ENCODE results near the gene SRSF8.
A peak's percentile ranks its signal among the peaks of the same experiment; 100 is the strongest.

Gene SRSF8

DNA sequence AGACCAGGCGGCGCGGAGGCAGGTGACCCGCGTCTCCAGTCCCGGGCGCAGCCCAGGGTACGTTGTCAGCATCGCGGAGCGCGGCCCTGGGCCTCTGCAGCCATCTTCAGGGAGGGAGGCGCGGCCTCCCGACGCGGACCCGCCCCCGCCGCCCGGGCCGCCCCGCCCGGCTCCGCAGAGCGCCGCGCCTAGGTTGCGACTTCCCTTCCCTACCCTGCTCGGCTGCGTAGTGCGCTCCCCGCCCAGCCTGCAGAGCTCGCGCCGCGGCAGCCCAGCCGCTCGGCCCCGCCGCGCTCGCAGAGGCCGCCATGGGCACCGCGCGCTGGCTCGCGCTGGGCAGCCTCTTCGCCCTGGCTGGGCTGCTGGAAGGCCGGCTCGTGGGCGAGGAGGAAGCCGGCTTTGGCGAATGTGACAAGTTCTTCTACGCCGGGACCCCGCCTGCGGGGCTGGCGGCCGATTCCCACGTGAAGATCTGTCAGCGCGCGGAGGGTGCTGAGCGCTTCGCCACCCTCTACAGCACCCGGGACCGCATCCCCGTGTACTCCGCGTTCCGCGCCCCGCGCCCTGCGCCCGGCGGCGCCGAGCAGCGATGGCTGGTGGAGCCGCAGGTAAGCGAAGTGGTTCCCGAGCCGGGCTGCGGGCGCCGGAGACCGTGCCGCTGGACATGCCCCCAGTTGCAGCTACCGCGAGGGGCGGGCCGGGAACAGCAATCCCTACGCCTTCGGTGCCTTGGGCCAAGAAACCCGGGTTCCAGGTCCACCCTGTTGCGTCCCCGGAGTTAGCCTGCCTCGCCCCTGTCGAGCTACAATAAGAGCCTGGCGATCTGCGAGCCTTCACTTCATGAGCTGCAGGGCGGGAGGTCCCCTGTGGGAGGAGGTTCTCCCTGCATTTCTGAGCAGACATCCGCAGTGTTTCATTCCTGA, 23.2 kb downstream of the SRSF8 start, which contains the start of gene ENDOD1:
ENDOD1 (plus strand) TSS at position 227 of the 923 bp plus-strand sequence; CDS start at position 309, 82 bp downstream.
- peaks cover 5% of the 10 kb centered on the region for H3K79me2 ChIP-seq (ENCODE audit: control insufficient read depth, insufficient read depth, low read length, poor library complexity)
- peaks cover 3 to 10% of the 10 kb centered on the region in 2 experiments for H3K4me1 ChIP-seq (ENCODE audit: control insufficient read depth in 1 of 2, insufficient read depth in 2 of 2, low read length in 2 of 2)
- no peak within 1 kb of the TSS for H3K23ac ChIP-seq (ENCODE audit: low read length)
- peak within 1 kb of the TSS; percentile 19 for H2AK5ac ChIP-seq (ENCODE audit: low read length)
- no peaks in the 10 kb centered on the region for H3K27me3 ChIP-seq (ENCODE audit: insufficient read depth, low read length)
- H3K27ac ChIP-seq (ENCODE audit: low read depth, low read length) = peak within 1 kb of the TSS; percentile 46
- peak within 1 kb of the TSS; percentile 87 for H3K9ac ChIP-seq (ENCODE audit: low read length)
- peak; percentile 82 to 91 for DNase-seq
- H3K4me3 ChIP-seq (ENCODE audit: low read depth, low read length) = peak within 1 kb of the TSS; percentile 96
- peak within 1 kb of the TSS; percentile 65 for H2BK12ac ChIP-seq (ENCODE audit: low read length)
- H3K4me2 ChIP-seq (ENCODE audit: low read length) = peak within 1 kb of the TSS; percentile 98
- peak within 1 kb of the TSS; percentile 89 for H3K18ac ChIP-seq (ENCODE audit: low read length)
- H3K14ac ChIP-seq (ENCODE audit: low read length) = peak within 1 kb of the TSS; percentile 89
- H4K12ac ChIP-seq (ENCODE audit: low read depth, low read length) = peak within 1 kb of the TSS; percentile 74
- peak within 1 kb of the TSS; percentile 47 for H2BK5ac ChIP-seq (ENCODE audit: low read depth, low read length, poor library complexity)
- H3K79me1 ChIP-seq (ENCODE audit: low read length) = peaks cover 11% of the 10 kb centered on the region
- WGBS (ENCODE audit: extremely low coverage, insufficient coverage, insufficient read length) = no CpG with 5 or more reads among the region's 106 CpGs
- peak within 1 kb of the TSS; percentile 68 for H2BK120ac ChIP-seq (ENCODE audit: insufficient read depth, low read length, poor library complexity)
- H3K36me3 ChIP-seq (ENCODE audit: control insufficient read depth in 1 of 2, insufficient read depth in 2 of 2, low read length in 2 of 2) = no peaks in the 10 kb centered on the region
- H4K91ac ChIP-seq (ENCODE audit: low read depth, low read length) = peak within 1 kb of the TSS; percentile 41
- peak within 1 kb of the TSS; percentile 84 for H2AFZ ChIP-seq (ENCODE audit: insufficient read depth, low read length, poor library complexity)
- H4K8ac ChIP-seq (ENCODE audit: low read depth, low read length) = peak within 1 kb of the TSS; percentile 34
- no peaks in the 10 kb centered on the region for H3K9me3 ChIP-seq (ENCODE audit: insufficient read depth, low read depth, low read length)
- H3K4ac ChIP-seq (ENCODE audit: low read depth, low read length) = no peak within 1 kb of the TSS

DNA sequence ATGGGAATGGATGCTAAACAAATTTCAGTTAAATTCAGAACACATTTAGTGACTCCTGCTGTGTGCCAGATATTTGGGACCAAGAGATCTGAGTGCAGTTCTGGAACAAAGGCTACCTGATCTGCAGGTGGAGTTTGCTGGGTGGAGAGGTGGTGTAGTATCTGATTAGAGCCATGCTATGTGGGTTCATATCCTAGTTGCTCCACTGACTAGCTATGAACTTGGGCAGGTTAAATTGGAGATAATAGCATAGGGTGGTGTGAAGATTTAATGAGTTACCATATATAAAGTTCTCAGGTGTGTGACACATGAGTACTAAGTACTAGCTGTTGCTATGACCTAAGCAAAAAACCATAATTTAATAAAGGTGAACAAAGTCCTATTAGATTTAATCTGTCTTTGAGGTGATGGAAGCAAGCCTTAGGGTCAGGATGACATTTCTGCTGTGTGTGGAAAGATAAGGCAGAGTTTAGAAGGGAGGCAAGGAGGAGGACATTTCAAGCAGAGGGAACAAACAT, 25.0 kb downstream of the SRSF8 start:
- H3K4me2 ChIP-seq (ENCODE audit: low read length) = no peak overlapping the region
- no peak overlapping the region for H3K4ac ChIP-seq (ENCODE audit: low read depth, low read length)
- H3K14ac ChIP-seq (ENCODE audit: low read length) = no peak overlapping the region
- no peak overlapping the region for H2BK12ac ChIP-seq (ENCODE audit: low read length)
- no peak overlapping the region for H3K9ac ChIP-seq (ENCODE audit: low read length)
- no peak for DNase-seq
- no peak overlapping the region for H4K91ac ChIP-seq (ENCODE audit: low read depth, low read length)
- H2BK5ac ChIP-seq (ENCODE audit: low read depth, low read length, poor library complexity) = no peak overlapping the region
- no peak overlapping the region for H2BK120ac ChIP-seq (ENCODE audit: insufficient read depth, low read length, poor library complexity)
- peaks cover 3 to 10% of the 10 kb centered on the region in 2 experiments for H3K4me1 ChIP-seq (ENCODE audit: control insufficient read depth in 1 of 2, insufficient read depth in 2 of 2, low read length in 2 of 2)
- no peaks in the 10 kb centered on the region for H3K36me3 ChIP-seq (ENCODE audit: control insufficient read depth in 1 of 2, insufficient read depth in 2 of 2, low read length in 2 of 2)
- no peak overlapping the region for H3K4me3 ChIP-seq (ENCODE audit: low read depth, low read length)
- peaks cover 5% of the 10 kb centered on the region for H3K79me2 ChIP-seq (ENCODE audit: control insufficient read depth, insufficient read depth, low read length, poor library complexity)
- H3K79me1 ChIP-seq (ENCODE audit: low read length) = peaks cover 11% of the 10 kb centered on the region
- H4K8ac ChIP-seq (ENCODE audit: low read depth, low read length) = no peak overlapping the region
- H3K27ac ChIP-seq (ENCODE audit: low read depth, low read length) = no peak overlapping the region
- H3K23ac ChIP-seq (ENCODE audit: low read length) = no peak overlapping the region
- no peaks in the 10 kb centered on the region for H3K9me3 ChIP-seq (ENCODE audit: insufficient read depth, low read depth, low read length)
- H4K12ac ChIP-seq (ENCODE audit: low read depth, low read length) = no peak overlapping the region
- H2AFZ ChIP-seq (ENCODE audit: insufficient read depth, low read length, poor library complexity) = no peak overlapping the region
- no peak overlapping the region for H3K18ac ChIP-seq (ENCODE audit: low read length)
- no peaks in the 10 kb centered on the region for H3K27me3 ChIP-seq (ENCODE audit: insufficient read depth, low read length)
- no peak overlapping the region for H2AK5ac ChIP-seq (ENCODE audit: low read length)

DNA sequence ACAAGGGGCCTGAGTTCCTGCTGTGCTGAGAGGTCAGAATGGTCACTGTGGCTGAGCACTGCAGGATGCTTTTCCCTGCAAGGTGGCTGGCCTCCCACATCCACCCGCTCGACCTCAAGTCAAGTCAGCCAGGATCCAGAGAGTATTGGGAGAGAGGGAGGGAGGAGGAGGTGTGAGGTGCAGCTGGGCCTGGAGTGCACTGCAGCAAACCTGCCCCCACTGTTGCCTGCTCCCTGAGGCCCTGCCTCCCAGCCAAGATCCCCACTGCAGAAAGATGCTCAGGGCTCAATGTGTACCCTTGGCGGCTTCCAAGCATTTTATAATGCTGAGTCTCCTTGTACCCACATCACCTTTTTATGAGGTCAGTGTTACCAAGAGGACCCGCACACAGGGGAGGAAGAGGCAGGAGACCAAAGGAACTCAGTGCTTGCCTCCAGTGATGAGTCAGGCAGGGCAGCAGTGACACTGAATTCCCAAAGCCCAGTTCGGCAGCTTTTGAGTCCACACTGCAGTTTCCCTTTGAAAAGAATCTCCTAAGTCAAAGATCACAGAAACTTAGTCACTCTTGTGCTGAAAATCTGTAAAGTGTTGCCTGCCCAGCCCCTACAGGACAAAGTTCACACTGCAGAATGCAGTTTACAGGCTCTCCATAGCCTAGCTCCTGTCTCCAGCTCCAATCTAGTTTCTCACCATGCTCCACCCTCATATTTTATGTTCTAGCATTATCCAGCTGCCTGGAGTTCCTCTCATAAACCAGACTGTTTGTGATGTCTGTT, 26.0 kb downstream of the SRSF8 start:
- H2BK120ac ChIP-seq (ENCODE audit: insufficient read depth, low read length, poor library complexity) = no peak overlapping the region
- H3K27ac ChIP-seq (ENCODE audit: low read depth, low read length) = peak overlapping the region; percentile 33
- H2BK5ac ChIP-seq (ENCODE audit: low read depth, low read length, poor library complexity) = no peak overlapping the region
- H3K4ac ChIP-seq (ENCODE audit: low read depth, low read length) = no peak overlapping the region
- H2BK12ac ChIP-seq (ENCODE audit: low read length) = no peak overlapping the region
- no peaks in the 10 kb centered on the region for H3K27me3 ChIP-seq (ENCODE audit: insufficient read depth, low read length)
- no peaks in the 10 kb centered on the region for H3K36me3 ChIP-seq (ENCODE audit: control insufficient read depth in 1 of 2, insufficient read depth in 2 of 2, low read length in 2 of 2)
- H3K4me1 ChIP-seq (ENCODE audit: control insufficient read depth in 1 of 2, insufficient read depth in 2 of 2, low read length in 2 of 2) = peaks cover 5 to 16% of the 10 kb centered on the region in 2 experiments
- no peaks in the 10 kb centered on the region for H3K9me3 ChIP-seq (ENCODE audit: insufficient read depth, low read depth, low read length)
- no peak overlapping the region for H4K8ac ChIP-seq (ENCODE audit: low read depth, low read length)
- no peak overlapping the region for H2AFZ ChIP-seq (ENCODE audit: insufficient read depth, low read length, poor library complexity)
- H3K14ac ChIP-seq (ENCODE audit: low read length) = no peak overlapping the region
- H3K4me2 ChIP-seq (ENCODE audit: low read length) = peak overlapping the region; percentile 22
- H2AK5ac ChIP-seq (ENCODE audit: low read length) = no peak overlapping the region
- peaks cover 5% of the 10 kb centered on the region for H3K79me2 ChIP-seq (ENCODE audit: control insufficient read depth, insufficient read depth, low read length, poor library complexity)
- peak overlapping the region; percentile 30 for H3K4me3 ChIP-seq (ENCODE audit: low read depth, low read length)
- peaks cover 11% of the 10 kb centered on the region for H3K79me1 ChIP-seq (ENCODE audit: low read length)
- H3K9ac ChIP-seq (ENCODE audit: low read length) = no peak overlapping the region
- H3K23ac ChIP-seq (ENCODE audit: low read length) = no peak overlapping the region
- H4K91ac ChIP-seq (ENCODE audit: low read depth, low read length) = no peak overlapping the region
- no CpG with 5 or more reads among the region's 5 CpGs for WGBS (ENCODE audit: extremely low coverage, insufficient coverage, insufficient read length)
- H4K12ac ChIP-seq (ENCODE audit: low read depth, low read length) = no peak overlapping the region
- H3K18ac ChIP-seq (ENCODE audit: low read length) = no peak overlapping the region
- peak; percentile 95 to 99 for DNase-seq

DNA sequence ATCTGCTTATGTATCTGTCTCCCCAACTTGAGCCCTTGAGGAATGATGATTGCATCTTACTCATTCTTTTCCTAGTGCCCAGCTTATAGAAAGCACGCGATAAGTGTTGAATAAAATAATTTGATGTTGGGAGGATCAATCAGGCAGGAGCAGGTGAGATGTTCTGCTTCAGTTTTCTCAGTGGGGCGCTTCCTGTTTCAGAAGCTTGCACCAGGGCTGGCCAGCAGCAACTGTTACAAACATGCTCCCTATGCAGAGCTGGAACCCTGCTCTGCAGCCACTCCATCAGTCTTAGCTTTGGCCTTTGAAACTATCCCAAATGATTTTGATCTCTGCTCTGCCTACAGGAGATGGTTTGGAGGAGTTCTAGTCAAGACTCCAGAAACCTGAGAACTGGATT, 26.8 kb downstream of the SRSF8 start:
- Histone ChIP-seq H3K79me2 (ENCODE audit: control insufficient read depth, insufficient read depth, low read length, poor library complexity) (peaks cover 5% of the 10 kb centered on the region), H2BK5ac (ENCODE audit: low read depth, low read length, poor library complexity) (no peak overlapping the region), H3K4me2 (ENCODE audit: low read length) (no peak overlapping the region), H3K36me3 (ENCODE audit: control insufficient read depth in 1 of 2, insufficient read depth in 2 of 2, low read length in 2 of 2) (no peaks in the 10 kb centered on the region), H3K9me3 (ENCODE audit: insufficient read depth, low read depth, low read length) (no peaks in the 10 kb centered on the region), H3K27ac (ENCODE audit: low read depth, low read length) (no peak overlapping the region), H3K9ac (ENCODE audit: low read length) (no peak overlapping the region), H2BK120ac (ENCODE audit: insufficient read depth, low read length, poor library complexity) (no peak overlapping the region), H2AK5ac (ENCODE audit: low read length) (no peak overlapping the region), H3K79me1 (ENCODE audit: low read length) (peaks cover 11% of the 10 kb centered on the region), H3K23ac (ENCODE audit: low read length) (no peak overlapping the region), H3K27me3 (ENCODE audit: insufficient read depth, low read length) (no peaks in the 10 kb centered on the region), H2AFZ (ENCODE audit: insufficient read depth, low read length, poor library complexity) (no peak overlapping the region), H3K4ac (ENCODE audit: low read depth, low read length) (no peak overlapping the region), H3K4me1 (ENCODE audit: control insufficient read depth in 1 of 2, insufficient read depth in 2 of 2, low read length in 2 of 2) (peaks cover 5 to 16% of the 10 kb centered on the region in 2 experiments), H3K18ac (ENCODE audit: low read length) (no peak overlapping the region), H2BK12ac (ENCODE audit: low read length) (no peak overlapping the region), H4K91ac (ENCODE audit: low read depth, low read length) (no peak overlapping the region), H4K12ac (ENCODE audit: low read depth, low read length) (no peak overlapping the region), H3K4me3 (ENCODE audit: low read depth, low read length) (no peak overlapping the region), H3K14ac (ENCODE audit: low read length) (no peak overlapping the region), H4K8ac (ENCODE audit: low read depth, low read length) (no peak overlapping the region)
- WGBS (ENCODE audit: extremely low coverage, insufficient coverage, insufficient read length) = no CpG with 5 or more reads among the region's 3 CpGs
- DNase-seq = no peak

All from trophoblast cell (in vitro differentiated cells and primary cell).